ENCODE measurements around the gene FLRT2. TPM values are rescaled to one million over a fixed set of nuclear protein-coding genes. Genes with fewer than 3 reads are reported as not detected.

FLRT2 gene
- polyA plus RNA-seq, 3 donors = 0.01 TPM; not detected in 2

GRCh38 chr14:85528897-85529631, 880 bp upstream of the FLRT2 start:
- intact Hi-C loops (cut with micrococcal nuclease) = no loop called here

GRCh38 chr14:85530626-85531025, 682 bp downstream of the FLRT2 start:
- Histone ChIP-seq H3K9ac (ENCODE audit: insufficient read depth, low read length, poor library complexity, severe bottlenecking) (no peak overlapping the region), H3K36me3 (replicated peaks in 1 of 2; ENCODE audit: control insufficient read depth in 1 of 2, insufficient read depth in 2 of 2, low read length in 2 of 2) (no peaks in the 10 kb centered on the region), H4K20me1 (ENCODE audit: insufficient read depth, low read length) (no peaks in the 10 kb centered on the region), H3K27me3 (ENCODE audit: control insufficient read depth in 2 of 2, insufficient read depth in 2 of 2, low read length in 2 of 2) (peaks cover 59 to 87% of the 10 kb centered on the region in 2 donors), H3K4me2 (replicated peaks; ENCODE audit: extremely low read depth, low read length, poor library complexity, severe bottlenecking) (peak overlapping the region; percentile 74), H3K79me2 (ENCODE audit: insufficient read depth, low read length) (no peaks in the 10 kb centered on the region), H3K9me3 (replicated peaks in 1 of 2; ENCODE audit: control insufficient read depth in 1 of 2, insufficient read depth in 1 of 2, low read length in 2 of 2) (peaks cover 0 to 47% of the 10 kb centered on the region in 2 donors), H2AFZ (ENCODE audit: insufficient read depth, low read depth, low read length, poor library complexity, severe bottlenecking) (no peak overlapping the region), H3K4me1 (ENCODE audit: control insufficient read depth in 1 of 2, insufficient read depth in 2 of 2, low read length in 2 of 2) (peaks cover 44 to 52% of the 10 kb centered on the region in 2 donors), H3K4me3 (replicated peaks in 1 of 3; ENCODE audit: low read depth in 2 of 3, low read length in 3 of 3) (peak overlapping the region in 1 of 3 experiments; percentile 75), H3K27ac (ENCODE audit: low read depth in 1 of 2, low read length in 2 of 2) (no peak overlapping the region)
- no peak for TF ChIP-seq CTCF (IDR thresholded peaks at IDR 0.05)
- Mint-ChIP-seq H3K27me3 (ENCODE audit: low read depth in 3 of 3) (peaks cover 68 to 91% (median 76%) of the 10 kb centered on the region in 3 donors), H3K4me3 (peak overlapping the region; percentile 85 to 99), H3K9me3 (peaks cover 0 to 29% (median 20%) of the 10 kb centered on the region in 7 donors), H3K36me3 (peaks cover 5 to 21% of the 10 kb centered on the region in 2 donors), H3K4me1 (peaks cover 55% of the 10 kb centered on the region), H3K27ac (no peak overlapping the region)
- intact Hi-C loops (cut with micrococcal nuclease) = no loop called here
- 3% methylated on average over 5 of the region's 7 CpGs for WGBS (ENCODE audit: insufficient coverage)
- no peak for DNase-seq

More at GRCh38 chr14:85528897-85529631, 880 bp upstream of the FLRT2 start:
- Mint-ChIP-seq H3K36me3 (peaks cover 5 to 18% of the 10 kb centered on the region in 2 donors), H3K27ac (no peak overlapping the region), H3K9me3 (peaks cover 0 to 29% (median 20%) of the 10 kb centered on the region in 7 donors), H3K4me1 (peaks cover 51% of the 10 kb centered on the region), H3K27me3 (ENCODE audit: low read depth in 3 of 3) (peaks cover 54 to 75% (median 61%) of the 10 kb centered on the region in 3 donors), H3K4me3 (peak overlapping the region; percentile 50 to 99)
- H3K4me3 ChIP-seq (replicated peaks in 1 of 3; ENCODE audit: low read depth in 2 of 3, low read length in 3 of 3) = peak overlapping the region in 1 of 3 experiments; percentile 18
- no peaks in the 10 kb centered on the region for H4K20me1 ChIP-seq (ENCODE audit: insufficient read depth, low read length)
- H3K4me2 ChIP-seq (replicated peaks; ENCODE audit: extremely low read depth, low read length, poor library complexity, severe bottlenecking) = peak overlapping the region; percentile 45
- H2AFZ ChIP-seq (ENCODE audit: insufficient read depth, low read depth, low read length, poor library complexity, severe bottlenecking) = no peak overlapping the region
- TF ChIP-seq CTCF (IDR thresholded peaks at IDR 0.05) = no peak
- DNase-seq = no peak
- H3K79me2 ChIP-seq (ENCODE audit: insufficient read depth, low read length) = no peaks in the 10 kb centered on the region
- H3K27ac ChIP-seq (ENCODE audit: low read depth in 1 of 2, low read length in 2 of 2) = no peak overlapping the region
- H3K9ac ChIP-seq (ENCODE audit: insufficient read depth, low read length, poor library complexity, severe bottlenecking) = no peak overlapping the region
- H3K9me3 ChIP-seq (replicated peaks in 1 of 2; ENCODE audit: control insufficient read depth in 1 of 2, insufficient read depth in 1 of 2, low read length in 2 of 2) = peaks cover 0 to 43% of the 10 kb centered on the region in 2 donors
- WGBS (ENCODE audit: insufficient coverage) = 69% methylated on average over 17 of the region's 29 CpGs
- H3K27me3 ChIP-seq (ENCODE audit: control insufficient read depth in 2 of 2, insufficient read depth in 2 of 2, low read length in 2 of 2) = peaks cover 44 to 75% of the 10 kb centered on the region in 2 donors
- no peaks in the 10 kb centered on the region for H3K36me3 ChIP-seq (replicated peaks in 1 of 2; ENCODE audit: control insufficient read depth in 1 of 2, insufficient read depth in 2 of 2, low read length in 2 of 2)
- H3K4me1 ChIP-seq (ENCODE audit: control insufficient read depth in 1 of 2, insufficient read depth in 2 of 2, low read length in 2 of 2) = peaks cover 44 to 51% of the 10 kb centered on the region in 2 donors

Measured in CD14-positive monocyte (primary cell).